ENCODE data around the gene ADAMTSL2.

Gene ADAMTSL2

GRCh38 chr9:133536080-133536479 lies 1.6 kb downstream of the ADAMTSL2 start:
- DNase-seq = no peak

GRCh38 chr9:133536536-133536935 lies 2.0 kb downstream of the ADAMTSL2 start:
- DNase-seq = no peak

- no peak for DNase-seq
Observed at GRCh38 chr9:133537257-133537656, 2.8 kb downstream of the ADAMTSL2 start.

- DNase-seq = no peak
Observed at GRCh38 chr9:133538176-133538575, 3.7 kb downstream of the ADAMTSL2 start.

- DNase-seq = no peak
Observed at GRCh38 chr9:133538851-133539833, 4.6 kb downstream of the ADAMTSL2 start.

- DNase-seq = no peak
Observed at GRCh38 chr9:133539991-133540697, 5.6 kb downstream of the ADAMTSL2 start.

GRCh38 chr9:133540698-133541025 lies 6.2 kb downstream of the ADAMTSL2 start:
- DNase-seq = no peak

- no peak for DNase-seq
Observed at GRCh38 chr9:133542002-133542401, 7.5 kb downstream of the ADAMTSL2 start.

- DNase-seq = no peak
Observed at GRCh38 chr9:133543772-133544467, 9.4 kb downstream of the ADAMTSL2 start.

- no peak for DNase-seq
Observed at GRCh38 chr9:133545494-133546286, 11.2 kb downstream of the ADAMTSL2 start.

- DNase-seq = no peak
Observed at GRCh38 chr9:133546287-133546680, 11.8 kb downstream of the ADAMTSL2 start.

- no peak for DNase-seq
Observed at GRCh38 chr9:133547116-133547515, 12.6 kb downstream of the ADAMTSL2 start.

- DNase-seq = no peak
Observed at GRCh38 chr9:133551446-133551845, 16.9 kb downstream of the ADAMTSL2 start.

GRCh38 chr9:133552236-133552635 lies 17.7 kb downstream of the ADAMTSL2 start:
- DNase-seq = no peak

GRCh38 chr9:133553123-133553522 lies 18.6 kb downstream of the ADAMTSL2 start:
- DNase-seq = no peak

- DNase-seq = no peak
Observed at GRCh38 chr9:133553973-133554713, 19.6 kb downstream of the ADAMTSL2 start.

- no peak for DNase-seq
Observed at GRCh38 chr9:133554729-133555128, 20.2 kb downstream of the ADAMTSL2 start.

- DNase-seq = no peak
Observed at GRCh38 chr9:133556354-133556753, 21.9 kb downstream of the ADAMTSL2 start.

- no peak for DNase-seq
Observed at GRCh38 chr9:133557581-133557980, 23.1 kb downstream of the ADAMTSL2 start.

- DNase-seq = no peak
Observed at GRCh38 chr9:133558191-133559126, 24.0 kb downstream of the ADAMTSL2 start.

- DNase-seq = no peak
Observed at GRCh38 chr9:133560311-133560710, 25.8 kb downstream of the ADAMTSL2 start.

Data from NCI-H774 (cell line).